Frontal cortex (tissue), 4 donors: ENCODE measurements around the gene ORM1. TPM values are rescaled to one million over a fixed set of nuclear protein-coding genes. Genes with fewer than 3 reads are reported as not detected.
"Not testable (repeated sequence)": the region's sequence is repeated elsewhere in the genome, so short reads cannot be mapped to it uniquely, and the experiment has no call there.

ENCODE experiments used
- DNase-seq, 2 donors: peaks; one replicate each; pipeline ENCODE4 v3.0.0; 2012; ENCODE audit warnings: low spot score in 2 of 2
- FAIRE-seq: peaks from 2 replicates; lab custom pipeline; 2012; peaks lifted over from hg19 to GRCh38; lab: Jason Lieb, UNC
- total RNA-seq: library from RNA; depleted of rRNA; stranded (reverse); fragments of >200 nt; gene quantifications from one replicate; pipeline ENCODE4 v1.2.3, GENCODE V29; 2014
- donor health status: control.
- donor health status: control.
- donor health status: control.

Gene ORM1
- total RNA-seq, 1 donor from 2014 or later: 0.82 TPM

- DNase-seq (no peak), FAIRE-seq (no peak)
Measured at GRCh38 chr9:114303977-114304376, 18.9 kb upstream of the ORM1 start.

- FAIRE-seq (no peak), DNase-seq (no peak)
Measured at GRCh38 chr9:114304416-114305188, 18.3 kb upstream of the ORM1 start.

- no peak for FAIRE-seq
- DNase-seq: no peak
Measured at GRCh38 chr9:114307899-114308267, 15.0 kb upstream of the ORM1 start.

DNA sequence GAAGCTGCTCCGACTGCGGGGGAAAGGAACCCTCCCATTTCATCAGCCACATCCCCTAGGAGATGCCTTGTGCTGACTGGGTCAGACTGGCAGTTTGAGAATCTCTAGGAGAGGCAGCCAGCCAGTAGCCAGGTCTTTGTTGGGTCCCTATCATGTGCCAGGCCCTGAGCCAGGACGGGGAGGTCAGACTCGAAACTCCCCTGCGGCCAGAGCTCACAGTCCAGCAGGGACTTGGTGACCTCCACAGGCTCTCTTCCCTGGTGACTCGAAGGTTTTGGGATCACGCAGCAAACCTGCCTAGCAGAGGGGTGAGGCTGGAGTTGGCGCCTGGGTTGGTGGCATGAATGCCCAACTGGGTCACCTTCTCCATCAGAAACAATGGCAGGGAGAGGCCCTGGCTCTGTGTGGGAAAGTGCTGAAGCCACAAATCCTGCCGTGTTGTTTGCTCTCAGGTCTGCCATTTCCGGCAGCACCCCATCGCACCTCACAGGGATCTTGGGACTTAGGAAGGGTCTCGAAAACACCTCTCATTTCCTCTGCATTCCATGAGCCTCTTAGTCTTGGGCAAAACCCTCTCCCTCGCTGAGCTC is 14.4 kb upstream of the ORM1 start:
- no peak for FAIRE-seq
- DNase-seq: no peak

GRCh38 chr9:114309096-114309495 is 13.8 kb upstream of the ORM1 start:
- FAIRE-seq: no peak
- no peak for DNase-seq

DNA sequence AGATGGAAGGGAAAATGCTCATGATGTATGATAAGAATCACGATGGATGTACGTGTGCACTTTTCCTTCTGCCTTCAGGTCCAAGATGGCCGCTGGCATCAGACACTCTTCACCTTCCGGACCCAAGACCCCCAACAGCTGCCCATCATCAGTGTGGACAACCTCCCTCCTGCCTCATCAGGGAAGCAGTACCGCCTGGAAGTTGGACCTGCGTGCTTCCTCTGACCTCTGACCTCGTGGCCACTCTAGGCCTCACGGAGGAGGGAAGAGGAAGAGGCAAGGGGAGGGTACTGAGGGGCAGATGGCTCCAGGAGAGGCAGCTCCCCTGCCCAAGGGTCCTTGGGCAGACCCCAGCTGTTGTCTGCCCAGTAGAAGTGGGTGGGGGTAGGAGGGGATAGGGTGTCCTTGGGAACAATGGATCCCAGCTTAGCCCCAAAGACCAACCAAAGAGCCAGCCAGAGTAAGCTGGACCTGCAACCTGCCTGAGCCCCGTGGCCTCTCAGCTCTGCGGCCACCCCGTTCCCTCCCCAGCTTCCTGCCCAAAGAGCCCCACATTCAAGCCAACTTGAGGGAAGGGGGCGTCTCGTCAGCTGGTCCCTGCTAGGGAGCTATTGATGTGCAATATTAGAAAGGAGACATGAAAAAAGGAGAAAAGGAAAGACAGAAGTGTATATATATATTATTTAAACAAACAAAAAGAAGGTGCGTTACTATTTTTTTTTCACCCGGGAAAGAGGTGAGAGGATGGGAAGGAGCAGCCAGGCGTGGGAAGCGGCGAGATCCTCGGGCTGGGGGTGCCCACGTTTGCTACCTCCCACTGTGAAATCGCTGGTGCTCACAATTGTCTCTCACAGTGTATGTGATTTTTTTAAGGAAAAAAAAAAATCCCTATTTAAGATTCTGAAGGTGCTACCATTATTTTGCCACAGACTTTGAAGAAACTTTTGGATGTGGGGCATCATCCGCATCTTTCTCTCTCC is 12.1 kb upstream of the ORM1 start:
- FAIRE-seq: no peak
- DNase-seq: no peak

GRCh38 chr9:114311571-114312512 is 11.1 kb upstream of the ORM1 start:
- DNase-seq: no peak
- no peak for FAIRE-seq

GRCh38 chr9:114312513-114312875 is 10.4 kb upstream of the ORM1 start:
- no peak for FAIRE-seq
- no peak for DNase-seq

DNA sequence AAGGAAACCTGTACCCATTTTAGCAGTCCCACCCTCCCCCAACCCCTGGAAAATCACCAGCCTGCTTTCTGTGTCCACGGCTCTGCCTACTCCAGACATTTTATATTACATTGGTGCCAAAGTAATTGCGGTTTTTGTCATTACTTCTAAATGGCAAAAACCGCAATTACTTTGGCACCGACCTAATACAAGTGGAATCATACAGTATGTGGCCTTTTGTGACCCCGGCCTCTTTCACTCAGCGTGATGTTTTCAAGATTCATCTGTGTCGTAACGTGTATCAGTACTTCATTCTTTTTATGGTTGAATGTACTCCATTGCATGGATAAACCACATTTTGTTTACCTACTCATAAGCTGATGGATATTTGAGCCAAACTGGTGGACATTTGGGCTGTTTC is 9.7 kb upstream of the ORM1 start:
- DNase-seq (no peak), FAIRE-seq (no peak)

GRCh38 chr9:114314256-114314867 is 8.5 kb upstream of the ORM1 start:
- no peak for DNase-seq
- no peak for FAIRE-seq

DNA sequence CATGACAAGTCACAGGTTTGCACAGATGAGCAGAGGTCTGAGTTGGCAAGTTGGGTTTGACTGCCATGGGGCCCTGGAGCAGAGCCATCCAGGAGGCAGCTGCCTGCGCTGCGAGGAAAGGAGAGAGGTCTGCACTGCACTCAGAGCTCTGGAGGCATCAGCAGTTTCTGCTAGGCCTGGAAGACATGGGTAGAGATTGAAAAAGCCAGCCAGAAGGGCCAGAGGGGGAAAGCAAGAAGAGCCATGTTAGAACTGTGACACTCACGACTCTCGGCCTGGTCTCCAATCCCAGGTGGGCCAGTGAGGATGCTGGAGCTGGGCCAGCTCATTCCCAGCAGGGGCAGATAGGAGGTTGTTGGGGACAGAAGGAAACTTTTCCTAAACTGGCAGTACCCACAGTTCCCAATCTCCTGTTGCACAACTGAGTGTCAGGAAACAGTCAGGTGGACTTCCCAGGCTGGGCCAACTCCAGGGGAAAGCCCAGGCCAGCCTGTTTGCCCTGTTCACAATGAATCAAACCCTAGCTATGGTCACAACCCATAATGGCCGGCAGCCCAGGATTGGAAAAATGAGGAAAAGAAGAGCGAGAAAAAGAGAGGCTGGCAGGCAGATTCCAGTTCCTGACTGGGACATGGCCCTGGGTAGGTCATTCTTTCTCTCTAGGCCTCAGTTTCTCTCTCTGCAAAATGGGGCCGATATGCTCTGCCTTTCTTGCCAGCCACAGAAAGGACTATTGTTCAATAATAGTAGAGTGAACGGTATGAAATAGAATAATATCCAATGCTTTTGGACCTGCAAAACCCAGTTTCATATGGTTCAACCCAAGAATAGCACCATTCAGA is 7.8 kb upstream of the ORM1 start:
- DNase-seq (no peak), FAIRE-seq (no peak)

DNA sequence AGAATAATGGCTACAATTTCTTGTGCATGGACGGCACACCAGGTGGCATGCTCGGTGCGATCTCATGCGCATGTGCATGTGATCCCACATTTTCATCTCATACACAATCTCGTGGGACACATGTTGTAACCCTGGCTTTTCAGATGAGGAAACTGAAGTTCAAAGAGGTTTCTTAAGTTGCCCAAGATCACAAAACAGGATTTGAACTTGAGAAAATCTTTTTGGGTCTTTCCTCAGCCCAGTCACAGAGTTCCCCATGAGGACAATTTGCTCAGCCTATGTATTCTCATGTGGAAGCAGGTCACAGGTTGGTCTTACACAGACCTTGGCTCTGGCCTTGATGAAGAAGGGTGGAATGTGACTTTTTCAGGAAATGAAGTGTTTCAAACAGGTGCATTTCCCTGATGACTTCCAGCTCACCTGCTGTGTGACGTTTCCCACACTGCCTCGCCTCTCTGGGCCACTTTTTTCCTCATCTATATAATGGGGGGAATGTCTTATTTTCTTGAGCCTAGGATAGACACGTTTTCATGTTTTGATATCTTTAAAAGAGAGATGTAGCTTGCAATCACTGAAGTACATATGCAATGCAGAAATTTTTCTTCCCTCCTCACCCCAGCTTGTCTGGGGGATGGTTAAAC is 7.1 kb upstream of the ORM1 start:
- FAIRE-seq: no peak
- no peak for DNase-seq

- DNase-seq (no peak), FAIRE-seq (no peak)
Measured at GRCh38 chr9:114316605-114317230, 6.2 kb upstream of the ORM1 start.

- FAIRE-seq: no peak
Measured at GRCh38 chr9:114317665-114318357, 5.1 kb upstream of the ORM1 start.

DNA sequence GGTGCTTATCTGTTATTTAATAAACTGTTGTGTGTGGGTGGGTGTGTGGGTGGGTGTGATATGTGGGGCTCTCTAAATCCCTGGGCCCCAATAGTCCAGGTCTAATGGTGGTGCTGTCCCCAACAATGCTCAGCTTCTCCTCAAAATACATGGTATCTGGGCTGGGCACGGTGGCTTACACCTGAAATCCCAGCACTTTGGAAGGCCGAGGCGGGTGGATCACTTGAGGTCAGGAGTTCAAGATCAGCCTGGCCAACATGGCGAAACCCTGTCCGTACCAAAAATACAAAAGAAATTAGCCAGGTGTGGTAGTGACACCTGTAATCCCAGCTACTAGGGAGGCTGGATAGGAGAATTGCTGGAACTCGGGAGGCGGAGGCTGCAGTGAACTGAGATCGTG is 4.5 kb upstream of the ORM1 start:
- FAIRE-seq (no peak), DNase-seq (no peak)

More at GRCh38 chr9:114317665-114318357, 5.1 kb upstream of the ORM1 start:
- DNase-seq: no peak

GRCh38 chr9:114319147-114319546 is 3.8 kb upstream of the ORM1 start:
- DNase-seq: no peak
- no peak for FAIRE-seq

GRCh38 chr9:114320710-114321109 is 2.2 kb upstream of the ORM1 start:
- FAIRE-seq, DNase-seq: not testable (repeated sequence)
